ENCODE measurements around the gene CDK5RAP2.
"Not testable (repeated sequence)": the region's sequence is repeated elsewhere in the genome, so short reads cannot be mapped to it uniquely, and the experiment has no call there.

The CDK5RAP2 gene

GRCh38 chr9:120542701-120543490 is 37.1 kb downstream of the CDK5RAP2 start:
- DNase-seq (ENCODE audit: low spot score): no peak

- DNase-seq (ENCODE audit: low spot score): no peak
Measured at GRCh38 chr9:120541921-120542320, 38.0 kb downstream of the CDK5RAP2 start.

GRCh38 chr9:120539951-120540350 is 40.0 kb downstream of the CDK5RAP2 start:
- DNase-seq (ENCODE audit: low spot score): no peak

GRCh38 chr9:120538339-120538738 is 41.6 kb downstream of the CDK5RAP2 start:
- no peak for DNase-seq (ENCODE audit: low spot score)

- DNase-seq (ENCODE audit: low spot score): no peak
Measured at GRCh38 chr9:120536949-120537640, 42.9 kb downstream of the CDK5RAP2 start.

- no peak for DNase-seq (ENCODE audit: low spot score)
Measured at GRCh38 chr9:120536094-120536493, 43.9 kb downstream of the CDK5RAP2 start.

GRCh38 chr9:120534266-120534665 is 45.7 kb downstream of the CDK5RAP2 start:
- no peak for DNase-seq (ENCODE audit: low spot score)

- no peak for DNase-seq (ENCODE audit: low spot score)
Measured at GRCh38 chr9:120532891-120533290, 47.1 kb downstream of the CDK5RAP2 start.

GRCh38 chr9:120532475-120532874 is 47.5 kb downstream of the CDK5RAP2 start:
- no peak for DNase-seq (ENCODE audit: low spot score)

- no peak for DNase-seq (ENCODE audit: low spot score)
Measured at GRCh38 chr9:120531683-120532300, 48.2 kb downstream of the CDK5RAP2 start.

- not testable (repeated sequence) for DNase-seq (ENCODE audit: low spot score)
Measured at GRCh38 chr9:120530220-120530832, 49.6 kb downstream of the CDK5RAP2 start.

- no peak for DNase-seq (ENCODE audit: low spot score)
Measured at GRCh38 chr9:120528829-120529228, 51.1 kb downstream of the CDK5RAP2 start.

GRCh38 chr9:120528327-120528726 is 51.6 kb downstream of the CDK5RAP2 start:
- DNase-seq (ENCODE audit: low spot score): no peak

GRCh38 chr9:120526534-120526933 is 53.4 kb downstream of the CDK5RAP2 start:
- no peak for DNase-seq (ENCODE audit: low spot score)

GRCh38 chr9:120524863-120525262 is 55.1 kb downstream of the CDK5RAP2 start:
- DNase-seq (ENCODE audit: low spot score): no peak

- no peak for DNase-seq (ENCODE audit: low spot score)
Measured at GRCh38 chr9:120524038-120524437, 55.9 kb downstream of the CDK5RAP2 start.

- DNase-seq (ENCODE audit: low spot score): no peak
Measured at GRCh38 chr9:120522558-120522957, 57.4 kb downstream of the CDK5RAP2 start.

GRCh38 chr9:120522032-120522431 is 57.9 kb downstream of the CDK5RAP2 start:
- DNase-seq (ENCODE audit: low spot score): no peak

GRCh38 chr9:120521101-120521500 is 58.9 kb downstream of the CDK5RAP2 start:
- DNase-seq (ENCODE audit: low spot score): no peak

GRCh38 chr9:120515996-120516395 is 64.0 kb downstream of the CDK5RAP2 start:
- DNase-seq (ENCODE audit: low spot score): not testable (repeated sequence)

GRCh38 chr9:120515481-120515880 is 64.5 kb downstream of the CDK5RAP2 start:
- not testable (repeated sequence) for DNase-seq (ENCODE audit: low spot score)

GRCh38 chr9:120514405-120514804 is 65.6 kb downstream of the CDK5RAP2 start:
- no peak for DNase-seq (ENCODE audit: low spot score)

Measured in ecto neural progenitor cell (in vitro differentiated cells).